Pons (tissue), 1 donor: Measurements from ENCODE around the gene RNF38.
A peak's percentile ranks its signal among the peaks of the same experiment; 100 is the strongest.
"Not testable (repeated sequence)": the region's sequence is repeated elsewhere in the genome, so short reads cannot be mapped to it uniquely, and the experiment has no call there.

Source experiments
- DNase-seq: peaks from one replicate; pipeline ENCODE4 v3.0.0-alpha.2; 2016; ENCODE audit warnings: low spot score

The RNF38 gene

DNA sequence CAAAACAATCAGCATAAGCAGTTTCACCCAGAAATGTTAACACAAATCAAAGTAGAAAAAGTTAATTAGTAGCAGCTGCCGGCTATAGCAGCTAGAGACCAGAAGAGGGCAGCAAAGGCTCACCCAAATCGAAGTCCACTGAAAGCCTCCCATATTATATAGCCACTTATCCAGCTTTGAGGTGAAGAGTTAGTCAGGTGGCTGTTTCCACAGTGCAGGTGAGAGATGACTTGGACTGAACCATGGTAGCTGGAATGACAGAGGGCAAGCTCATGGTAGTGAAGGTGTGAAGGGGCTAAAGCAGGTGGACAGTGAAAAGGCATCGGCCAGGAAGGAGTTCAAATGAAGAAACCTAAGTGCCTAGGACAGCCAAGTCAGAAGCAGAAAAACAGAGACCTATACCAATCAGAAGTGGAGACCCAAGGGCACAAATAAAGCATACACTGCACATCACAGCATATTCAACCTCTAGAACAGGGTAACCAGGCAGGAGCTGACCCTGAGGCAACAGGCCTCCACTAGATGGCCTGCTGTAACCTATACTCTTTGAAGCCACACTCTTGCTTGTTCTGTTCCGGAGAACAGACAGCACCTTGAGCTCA is 7.2 kb upstream of the RNF38 start:
- DNase-seq = peak; percentile 81

DNA sequence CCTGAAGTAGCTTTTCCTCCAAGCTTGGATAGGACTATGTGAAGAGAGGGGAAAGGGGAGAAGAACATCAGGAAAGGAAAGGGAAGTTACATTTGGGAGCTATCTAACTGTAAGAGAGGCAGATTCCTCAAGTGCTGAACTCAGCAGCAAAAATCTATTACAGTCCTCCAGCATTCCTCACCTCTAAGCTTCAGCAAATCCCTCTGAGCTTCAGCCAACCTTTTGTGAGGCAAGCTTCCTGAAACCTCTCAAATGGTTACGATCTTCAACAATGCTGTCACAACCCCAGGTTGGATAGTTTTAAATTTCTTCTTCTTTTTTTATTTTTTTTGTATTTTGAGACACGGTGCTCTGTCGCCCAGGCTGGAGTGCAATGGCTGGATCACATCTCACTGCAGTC is 2.5 kb upstream of the RNF38 start:
- no peak for DNase-seq

- DNase-seq = no peak
Observed at GRCh38 chr9:36401897-36402480, 1.9 kb upstream of the RNF38 start.

GRCh38 chr9:36401164-36401740 is 1.2 kb upstream of the RNF38 start:
- peak; percentile 57 for DNase-seq

- peak; percentile 78 for DNase-seq
Observed at GRCh38 chr9:36400332-36401163, 479 bp upstream of the RNF38 start.

DNA sequence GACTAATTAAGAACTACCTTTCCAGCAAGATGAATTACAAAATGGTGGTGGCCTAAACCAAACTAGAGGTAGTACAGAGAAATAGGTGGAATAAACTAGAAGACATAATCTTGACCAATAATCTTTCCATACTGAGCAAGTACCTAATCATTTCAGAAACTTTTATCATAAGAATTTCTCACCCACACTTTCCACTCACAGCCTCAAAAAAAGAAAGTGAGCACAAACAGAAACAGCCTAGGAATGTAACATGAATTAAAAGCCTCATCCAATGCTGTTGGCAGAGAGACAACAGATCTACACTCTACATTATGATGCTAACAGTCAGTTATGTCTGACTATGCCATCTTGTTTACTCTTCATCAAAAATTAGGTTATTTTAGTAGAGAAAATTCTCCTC is 1.3 kb downstream of the RNF38 start:
- no peak for DNase-seq

GRCh38 chr9:36396985-36397384 is 3.1 kb downstream of the RNF38 start:
- DNase-seq = no peak

GRCh38 chr9:36392489-36392888 is 7.6 kb downstream of the RNF38 start:
- no peak for DNase-seq

- DNase-seq = no peak
Observed at GRCh38 chr9:36389590-36389989, 10.5 kb downstream of the RNF38 start.

DNA sequence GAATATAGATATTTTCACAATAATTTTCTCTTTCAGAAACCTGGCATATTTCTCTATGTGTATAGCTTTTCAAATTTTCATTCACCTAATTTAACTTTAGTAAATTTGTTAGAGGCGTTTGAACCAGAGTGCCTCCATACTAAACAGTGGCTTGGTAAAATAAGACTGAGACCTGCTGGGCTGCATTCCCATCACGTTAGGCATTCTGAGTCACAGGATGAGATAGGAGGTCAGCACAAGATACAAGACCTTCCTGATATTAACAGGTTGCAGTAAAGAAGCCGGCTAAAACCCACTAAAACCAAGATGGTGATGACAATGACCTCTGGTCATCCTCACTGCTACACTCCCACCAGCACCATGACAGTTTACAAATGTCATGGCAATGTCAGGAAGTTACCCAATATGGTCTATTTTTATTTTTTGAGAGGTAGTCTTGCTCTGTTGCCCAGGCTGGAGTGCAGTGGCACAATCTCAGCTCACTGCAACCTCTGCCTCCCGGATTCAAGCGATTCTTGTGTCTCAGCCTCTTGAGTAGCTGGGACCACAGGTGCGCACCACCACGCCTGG is 13.6 kb downstream of the RNF38 start:
- not testable (repeated sequence) for DNase-seq

- no peak for DNase-seq
Observed at GRCh38 chr9:36382484-36382883, 17.6 kb downstream of the RNF38 start.

DNA sequence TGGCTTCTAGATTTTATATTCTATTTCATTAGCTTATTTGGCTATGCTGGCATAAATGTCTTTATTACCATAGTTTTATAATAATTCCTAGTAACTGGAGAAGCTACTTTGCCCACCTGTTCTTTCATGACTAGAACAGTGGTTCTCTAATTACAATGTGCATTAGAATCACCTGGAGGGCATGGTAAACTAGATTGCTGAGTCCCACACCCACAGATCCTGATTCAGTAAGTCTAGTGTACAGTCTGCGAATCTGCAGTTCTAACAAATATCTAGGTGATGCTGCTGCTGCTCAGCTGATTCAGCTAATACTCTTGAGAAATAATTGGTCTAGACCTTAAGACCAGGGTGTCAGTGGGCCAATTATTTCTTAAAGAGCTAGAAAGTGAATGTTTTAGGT is 35.5 kb downstream of the RNF38 start:
- DNase-seq = no peak

GRCh38 chr9:36363448-36363847 is 36.6 kb downstream of the RNF38 start:
- no peak for DNase-seq

DNA sequence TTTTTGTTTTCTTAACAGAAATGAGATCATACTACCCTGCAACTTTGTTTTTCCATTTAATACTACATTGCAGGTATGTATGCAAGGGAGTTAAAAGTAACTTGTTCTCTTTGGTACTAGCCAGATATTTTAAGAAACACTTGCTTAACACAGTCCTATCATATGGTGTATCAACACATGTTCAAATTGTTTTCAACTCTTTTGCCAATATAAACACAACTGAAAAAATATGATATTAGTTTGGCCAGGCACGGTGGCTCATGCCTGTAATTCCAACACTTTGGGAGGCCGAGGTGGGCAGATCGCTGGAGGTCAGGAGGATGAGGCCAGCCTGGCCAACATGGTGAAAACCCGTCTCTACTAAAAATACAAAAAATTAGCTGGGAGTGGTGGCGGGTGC is 41.6 kb downstream of the RNF38 start:
- no peak for DNase-seq

DNA sequence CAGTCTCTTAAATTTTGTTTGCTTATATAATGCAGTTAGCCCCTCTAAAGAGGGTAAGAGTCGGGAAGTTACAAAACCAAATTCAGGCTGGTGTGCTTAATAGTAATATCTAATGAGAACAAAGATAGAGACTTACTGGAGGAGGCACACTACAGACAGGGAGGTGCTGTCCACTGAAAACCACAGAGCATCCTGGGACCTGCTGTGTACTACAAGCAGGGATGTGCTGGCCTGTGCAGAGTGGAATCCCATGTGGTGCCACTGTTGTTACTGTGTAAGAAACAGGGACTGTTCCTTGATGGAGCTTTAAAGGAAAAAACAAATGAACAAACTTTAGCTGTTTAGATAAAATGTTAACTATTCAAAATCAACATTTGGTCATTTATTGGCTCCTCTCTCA is 42.4 kb downstream of the RNF38 start:
- no peak for DNase-seq

DNA sequence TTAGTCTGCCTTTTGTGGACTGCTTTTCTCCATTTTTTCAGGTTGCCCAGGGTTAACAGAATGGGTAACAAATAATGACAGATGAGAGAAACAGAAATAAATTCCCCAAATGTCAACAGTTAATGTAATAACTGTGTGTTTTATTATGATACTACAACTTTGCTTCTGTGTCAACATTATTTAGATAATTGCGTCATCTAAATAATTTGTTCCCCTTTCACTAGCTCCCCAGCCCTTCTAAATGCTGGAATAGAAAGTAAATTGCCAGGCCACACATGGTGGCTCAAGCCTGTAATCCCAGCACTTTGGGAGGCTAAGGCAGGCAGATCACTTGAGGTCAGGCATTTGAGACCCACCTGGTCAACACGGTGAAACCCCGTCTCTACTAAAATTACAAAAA is 53.5 kb downstream of the RNF38 start:
- DNase-seq = no peak

GRCh38 chr9:36345103-36345846 is 54.8 kb downstream of the RNF38 start:
- no peak for DNase-seq

DNA sequence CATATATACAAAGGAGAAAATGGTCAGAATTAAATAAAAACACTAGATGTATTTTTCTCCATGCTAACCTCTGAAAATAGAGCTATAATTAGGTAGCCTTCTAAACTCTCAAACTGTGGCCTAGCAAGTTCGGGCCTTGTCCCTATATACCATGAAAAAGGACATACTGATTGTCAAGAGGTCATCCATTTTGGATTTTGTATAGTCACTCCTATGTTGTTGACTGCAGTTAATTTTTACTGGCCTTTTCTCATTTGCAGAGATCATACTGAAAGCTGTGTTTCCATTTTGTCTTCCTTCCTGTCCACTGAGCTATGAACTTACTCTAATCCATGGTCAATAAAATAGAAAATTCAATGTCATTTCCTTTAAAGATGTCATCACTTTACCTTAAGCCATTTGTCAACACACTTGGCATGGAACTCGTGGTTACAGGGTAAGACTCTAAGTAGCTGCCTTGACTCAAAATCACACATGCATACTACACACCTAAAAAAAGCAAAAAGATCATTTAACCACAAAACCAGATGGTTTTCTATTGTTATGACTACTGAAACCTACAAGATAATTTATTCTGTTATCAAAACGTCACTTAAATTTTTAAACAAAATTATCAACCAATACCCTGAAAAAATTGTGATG is 58.0 kb downstream of the RNF38 start:
- no peak for DNase-seq

GRCh38 chr9:36337865-36338264 is 62.2 kb downstream of the RNF38 start:
- peak; percentile 80 for DNase-seq

DNA sequence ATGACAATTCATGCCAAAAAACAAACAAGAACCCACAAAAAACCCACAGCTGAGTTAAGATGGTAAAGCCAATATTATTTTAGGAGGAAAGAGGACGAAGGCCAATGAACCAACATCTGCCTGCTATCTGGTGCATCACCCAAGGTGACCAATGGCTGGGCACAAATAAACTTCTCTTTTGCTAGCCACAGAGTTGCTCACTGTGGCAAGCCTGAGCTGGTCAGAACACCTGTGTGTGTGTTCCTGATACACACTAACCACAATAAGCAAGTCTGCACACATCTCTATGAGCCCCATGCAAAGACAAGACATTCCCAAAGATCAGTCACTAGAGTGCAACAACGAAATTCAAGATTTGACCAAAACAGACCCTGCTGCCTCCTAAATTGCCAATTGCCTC is 63.1 kb downstream of the RNF38 start:
- DNase-seq = no peak

GRCh38 chr9:36336131-36336907 is 63.8 kb downstream of the RNF38 start:
- no peak for DNase-seq
